Measurements from ENCODE around the gene HNRNPUL1. TPM values are rescaled to one million over a fixed set of nuclear protein-coding genes. Genes with fewer than 3 reads are reported as not detected.
A peak's percentile ranks its signal among the peaks of the same experiment; 100 is the strongest.

HNRNPUL1 gene
- total RNA-seq, 2 experiments from 2014 or later = 194 to 360 TPM

GRCh38 chr19:41309180-41310032, 45.2 kb downstream of the HNRNPUL1 start:
- ChIA-PET POLR2A (no interaction called here), CTCF (ENCODE audit: unreplicated experiment) (no interaction called here)
- Histone ChIP-seq H3K9me3 (ENCODE audit: low read length) (no peaks in the 10 kb centered on the region), H3K4me2 (ENCODE audit: low read length) (peak overlapping the region; percentile 99), H3K36me3 (ENCODE audit: insufficient read depth, low read length) (peaks cover 72% of the 10 kb centered on the region), H3K4me3 (ENCODE audit: low read depth, low read length, poor library complexity, severe bottlenecking) (peak overlapping the region; percentile 77), H3K9me2 (ENCODE audit: insufficient read depth, low read length) (no peaks in the 10 kb centered on the region), H3K4me1 (ENCODE audit: insufficient read depth, low read length, poor library complexity, severe bottlenecking) (peaks cover 44% of the 10 kb centered on the region), H2AFZ (ENCODE audit: low read length) (peak overlapping the region; percentile 63; the same call in 1 of the 2 replicates), H3K27ac (ENCODE audit: low read depth, low read length, poor library complexity, severe bottlenecking) (peak overlapping the region; percentile 68), H4K20me1 (ENCODE audit: insufficient read depth, low read length) (no peaks in the 10 kb centered on the region), H3K79me2 (ENCODE audit: insufficient read depth, low read depth, low read length) (peaks cover 18% of the 10 kb centered on the region)
- intact Hi-C loops (cut with micrococcal nuclease; ENCODE audit: unreplicated experiment) = loop anchor here (2.0 kb wide), 2 partner anchors 17 to 43 kb away; partner anchors contain the start of gene TGFB1
- TF ChIP-seq CTCF (conservative IDR thresholded peaks at IDR 0.05; ENCODE audit: low read length) (no peak), EZH2phosphoT487 (IDR thresholded peaks at IDR 0.05; ENCODE audit: borderline replicate concordance, low read depth, low read length) (no peak)
- no peak for DNase-seq (ENCODE audit: low spot score)
- BruUV-seq (replicated peaks) = TSS peak; percentile 85

GRCh38 chr19:41310033-41310831, 46.1 kb downstream of the HNRNPUL1 start, which contains the start of gene CCDC97:
Gene CCDC97 (plus strand): TSS chr19:41310172. CDS start chr19:41310311, 139 bp downstream.
- Histone ChIP-seq H3K4me1 (ENCODE audit: insufficient read depth, low read length, poor library complexity, severe bottlenecking) (peaks cover 44% of the 10 kb centered on the region), H3K9me2 (ENCODE audit: insufficient read depth, low read length) (no peaks in the 10 kb centered on the region), H3K9me3 (ENCODE audit: low read length) (no peaks in the 10 kb centered on the region), H3K79me2 (ENCODE audit: insufficient read depth, low read depth, low read length) (peaks cover 18% of the 10 kb centered on the region), H3K27ac (ENCODE audit: low read depth, low read length, poor library complexity, severe bottlenecking) (peak within 1 kb of the TSS; percentile 68), H3K36me3 (ENCODE audit: insufficient read depth, low read length) (peaks cover 68% of the 10 kb centered on the region), H3K4me2 (ENCODE audit: low read length) (peak within 1 kb of the TSS; percentile 99), H2AFZ (ENCODE audit: low read length) (peak within 1 kb of the TSS; percentile 63), H3K4me3 (ENCODE audit: low read depth, low read length, poor library complexity, severe bottlenecking) (peak within 1 kb of the TSS; percentile 77), H4K20me1 (ENCODE audit: insufficient read depth, low read length) (no peaks in the 10 kb centered on the region)
- BruUV-seq (replicated peaks) = TSS peak; percentile 57
- peak; percentile 93 for DNase-seq (ENCODE audit: low spot score)
- POLR2A ChIA-PET = no interaction called here
- no peak for TF ChIP-seq EZH2phosphoT487 (IDR thresholded peaks at IDR 0.05; ENCODE audit: borderline replicate concordance, low read depth, low read length)
- no peak for TF ChIP-seq CTCF (conservative IDR thresholded peaks at IDR 0.05; ENCODE audit: low read length)
- CTCF ChIA-PET (ENCODE audit: unreplicated experiment) = no interaction called here
- intact Hi-C loops (cut with micrococcal nuclease; ENCODE audit: unreplicated experiment) = loop anchor here (2.0 kb wide), 2 partner anchors 17 to 43 kb away; partner anchors contain the start of gene TGFB1

All from OCI-LY7 (cell line).